Loucy (cell line): Measurements from ENCODE around the gene ATF7.

Experiments used
- H2AFZ ChIP-seq: fragments of 200-600 bp; sonication (generic); 2 replicates; pipeline ENCODE4 v1.6.0; 2016; ENCODE audit warnings: antibody characterized with exemption, mild to moderate bottlenecking, low read length, moderate library complexity
- H3F3A ChIP-seq: fragments of 200-600 bp; 2 replicates; pipeline ENCODE4 v1.6.0; 2016; ENCODE audit warnings: antibody characterized with exemption, low read depth, mild to moderate bottlenecking
- H3K27me3 ChIP-seq: fragments of 200-600 bp; sonication (generic); 2 replicates; pipeline ENCODE4 v1.6.1; 2014; ENCODE audit warnings: low read length, mild to moderate bottlenecking; ENCODE audit not compliant: insufficient read depth, poor library complexity, severe bottlenecking
- H3K36me3 ChIP-seq: fragments of 200-600 bp; sonication (generic); 2 replicates; pipeline ENCODE4 v1.6.1; 2016; ENCODE audit warnings: low read length; ENCODE audit not compliant: insufficient read depth
- H3K4me1 ChIP-seq: fragments of 200-600 bp; sonication (generic); 2 replicates; pipeline ENCODE4 v1.5.1; 2014; ENCODE audit warnings: low read length, mild to moderate bottlenecking; ENCODE audit not compliant: insufficient read depth, poor library complexity, severe bottlenecking
- H3K4me2 ChIP-seq: fragments of 200-600 bp; sonication (generic); 2 replicates; pipeline ENCODE4 v1.6.0; 2014; ENCODE audit warnings: antibody characterized with exemption, low read length, low read depth, mild to moderate bottlenecking; ENCODE audit not compliant: poor library complexity, severe bottlenecking
- H3K4me3 ChIP-seq: fragments of 200-600 bp; sonication (generic); 2 replicates; pipeline ENCODE4 v1.5.1; 2014; ENCODE audit warnings: low read length, mild to moderate bottlenecking, mixed read lengths; ENCODE audit not compliant: poor library complexity, severe bottlenecking
- H3K79me2 ChIP-seq: fragments of 200-600 bp; sonication (generic); 2 replicates; pipeline ENCODE4 v1.6.1; 2014; ENCODE audit warnings: low read length; ENCODE audit not compliant: insufficient read depth
- H3K9ac ChIP-seq: fragments of 200-600 bp; sonication (generic); 2 replicates; pipeline ENCODE4 v1.6.0; 2014; ENCODE audit warnings: mild to moderate bottlenecking, low read depth, low read length, moderate library complexity; ENCODE audit not compliant: poor library complexity, severe bottlenecking
- H3K9me2 ChIP-seq: fragments of 200-600 bp; sonication (generic); replicated peaks from 2 replicates; pipeline ENCODE4 v1.6.1; 2016; ENCODE audit warnings: low read depth, low read length, mixed read lengths
- H3K9me3 ChIP-seq: fragments of 200-600 bp; sonication (generic); 2 replicates; pipeline ENCODE4 v1.6.1; 2014; ENCODE audit warnings: mild to moderate bottlenecking, antibody characterized with exemption, low read length, low read depth; ENCODE audit not compliant: insufficient read depth
- H4K20me1 ChIP-seq: fragments of 200-600 bp; sonication (generic); 2 replicates; pipeline ENCODE4 v1.6.0; 2014; ENCODE audit warnings: antibody characterized with exemption, low read length, mild to moderate bottlenecking; ENCODE audit not compliant: insufficient read depth, poor library complexity, severe bottlenecking
- CTCF ChIP-seq: fragments of 200-600 bp; sonication (generic); conservative IDR thresholded peaks from 2 replicates; pipeline ENCODE4 v1.5.1; 2014; ENCODE audit warnings: mild to moderate bottlenecking, antibody characterized with exemption, low read length
- EZH2phosphoT487 ChIP-seq: fragments of 200-600 bp; IDR thresholded peaks from 2 replicates; pipeline ENCODE4 v1.6.1; 2018; ENCODE audit warnings: antibody characterized with exemption, mild to moderate bottlenecking, moderate library complexity, borderline replicate concordance

ATF7 gene

GRCh38 chr12:53602176-53602864 is 23.9 kb downstream of the ATF7 start:
- Histone ChIP-seq H4K20me1 (no peaks in the 10 kb centered on the region), H3K79me2 (peaks cover 13% of the 10 kb centered on the region), H3K9me2 (no peaks in the 10 kb centered on the region), H2AFZ (no peak overlapping the region), H3F3A (0 out of 2 replicates have a peak, but pooled peaks cover 2% of the 10 kb centered on the region), H3K36me3 (peaks cover 4% of the 10 kb centered on the region; the same call in 1 of the 2 replicates), H3K4me1 (peaks cover 16% of the 10 kb centered on the region), H3K9ac (peak overlapping the region; percentile 38), H3K9me3 (no peaks in the 10 kb centered on the region), H3K27me3 (no peaks in the 10 kb centered on the region), H3K4me3 (no peak overlapping the region), H3K4me2 (peak overlapping the region; percentile 47)
- TF ChIP-seq CTCF = no peak
- TF ChIP-seq EZH2phosphoT487 = no peak

- Histone ChIP-seq H4K20me1 (no peaks in the 10 kb centered on the region), H3K4me2 (no peak overlapping the region), H3K9me2 (no peaks in the 10 kb centered on the region), H3K36me3 (peaks cover 4% of the 10 kb centered on the region; the same call in 1 of the 2 replicates), H2AFZ (no peak overlapping the region), H3K27me3 (no peaks in the 10 kb centered on the region), H3K79me2 (peaks cover 13% of the 10 kb centered on the region), H3K4me1 (peaks cover 16% of the 10 kb centered on the region), H3K9me3 (no peaks in the 10 kb centered on the region), H3F3A (0 out of 2 replicates have a peak, but pooled peaks cover 2% of the 10 kb centered on the region), H3K9ac (no peak overlapping the region), H3K4me3 (no peak overlapping the region)
- TF ChIP-seq EZH2phosphoT487 = no peak
Observed at GRCh38 chr12:53601296-53601847, 24.8 kb downstream of the ATF7 start.

- Histone ChIP-seq H3K9me3 (no peaks in the 10 kb centered on the region), H3K36me3 (peaks cover 4% of the 10 kb centered on the region; the same call in 1 of the 2 replicates), H3K4me1 (peaks cover 16% of the 10 kb centered on the region), H2AFZ (no peak overlapping the region), H3K9me2 (no peaks in the 10 kb centered on the region), H3K4me3 (no peak overlapping the region), H3K27me3 (no peaks in the 10 kb centered on the region), H3F3A (0 out of 2 replicates have a peak, but pooled peaks cover 2% of the 10 kb centered on the region), H3K79me2 (peaks cover 13% of the 10 kb centered on the region), H3K4me2 (no peak overlapping the region), H3K9ac (no peak overlapping the region), H4K20me1 (no peaks in the 10 kb centered on the region)
- no peak for TF ChIP-seq EZH2phosphoT487
- no peak for TF ChIP-seq CTCF
Observed at GRCh38 chr12:53600490-53601295, 25.5 kb downstream of the ATF7 start.
